ENCODE data around the gene SLC35F3.

- TF ChIP-seq CUX1 (CRISPR knock-in tag; IDR thresholded peaks at IDR 0.05): no peak
- no peak for TF ChIP-seq KLF6 (CRISPR knock-in tag; IDR thresholded peaks at IDR 0.05; ENCODE audit: borderline replicate concordance)
- no peak for TF ChIP-seq BHLHE40 (IDR thresholded peaks at IDR 0.05; ENCODE audit: low read length)
- no peak for TF ChIP-seq FOSL1 (tag; conservative IDR thresholded peaks at IDR 0.05)
- TF ChIP-seq FOXK1 (CRISPR knock-in tag; IDR thresholded peaks at IDR 0.05; ENCODE audit: borderline replicate concordance): no peak
- TF ChIP-seq E2F4 (CRISPR knock-in tag; IDR thresholded peaks at IDR 0.05; ENCODE audit: low read depth): no peak
- no peak for TF ChIP-seq E2F6 (IDR thresholded peaks at IDR 0.05; ENCODE audit: borderline replicate concordance in 1 of 2, extremely low read depth in 1 of 2, insufficient read depth in 1 of 2, insufficient read length in 1 of 2, low read depth in 1 of 2, low read length in 1 of 2, poor library complexity in 1 of 2, severe bottlenecking in 1 of 2)
- TF ChIP-seq MAX (CRISPR knock-in tag; IDR thresholded peaks at IDR 0.05): no peak
Measured at GRCh38 chr1:233998891-233999290, 94.4 kb downstream of the SLC35F3 start.

All from K562 (cell line).